WI38 (cell line): ENCODE data around the gene KRT13.
"Not testable (repeated sequence)": the region's sequence is repeated elsewhere in the genome, so short reads cannot be mapped to it uniquely, and the experiment has no call there.

Source experiments
- H3K4me3 ChIP-seq: 2 replicates; pipeline ENCODE4 v1.5.1; 2011; ENCODE audit warnings: low read depth, mild to moderate bottlenecking, control low read depth, low read length
- TF ChIP-seq, protein P1 (sequence below): IDR thresholded peaks from 2 replicates; pipeline ENCODE4 v1.5.1; 2012; ENCODE audit warnings: low read depth, mild to moderate bottlenecking, control low read depth, low read length

KRT13 gene

GRCh38 chr17:41548844-41549595 lies 43.6 kb upstream of the KRT13 start:
- TF ChIP-seq, protein P1, sequence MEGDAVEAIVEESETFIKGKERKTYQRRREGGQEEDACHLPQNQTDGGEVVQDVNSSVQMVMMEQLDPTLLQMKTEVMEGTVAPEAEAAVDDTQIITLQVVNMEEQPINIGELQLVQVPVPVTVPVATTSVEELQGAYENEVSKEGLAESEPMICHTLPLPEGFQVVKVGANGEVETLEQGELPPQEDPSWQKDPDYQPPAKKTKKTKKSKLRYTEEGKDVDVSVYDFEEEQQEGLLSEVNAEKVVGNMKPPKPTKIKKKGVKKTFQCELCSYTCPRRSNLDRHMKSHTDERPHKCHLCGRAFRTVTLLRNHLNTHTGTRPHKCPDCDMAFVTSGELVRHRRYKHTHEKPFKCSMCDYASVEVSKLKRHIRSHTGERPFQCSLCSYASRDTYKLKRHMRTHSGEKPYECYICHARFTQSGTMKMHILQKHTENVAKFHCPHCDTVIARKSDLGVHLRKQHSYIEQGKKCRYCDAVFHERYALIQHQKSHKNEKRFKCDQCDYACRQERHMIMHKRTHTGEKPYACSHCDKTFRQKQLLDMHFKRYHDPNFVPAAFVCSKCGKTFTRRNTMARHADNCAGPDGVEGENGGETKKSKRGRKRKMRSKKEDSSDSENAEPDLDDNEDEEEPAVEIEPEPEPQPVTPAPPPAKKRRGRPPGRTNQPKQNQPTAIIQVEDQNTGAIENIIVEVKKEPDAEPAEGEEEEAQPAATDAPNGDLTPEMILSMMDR: peak; percentile 75
- H3K4me3 ChIP-seq: peak overlapping the region; percentile 24; the same call in 1 of the 2 replicates

GRCh38 chr17:41547921-41548843 lies 42.8 kb upstream of the KRT13 start:
- H3K4me3 ChIP-seq: peak overlapping the region; percentile 24; the same call in 1 of the 2 replicates
- TF ChIP-seq, protein P1: no peak

GRCh38 chr17:41547378-41547841 lies 42.0 kb upstream of the KRT13 start:
- H3K4me3 ChIP-seq: no peak overlapping the region
- TF ChIP-seq, protein P1: no peak

GRCh38 chr17:41546819-41547218 lies 41.4 kb upstream of the KRT13 start:
- no peak overlapping the region for H3K4me3 ChIP-seq
- TF ChIP-seq, protein P1: no peak

GRCh38 chr17:41545829-41546410 lies 40.5 kb upstream of the KRT13 start:
- TF ChIP-seq, protein P1: no peak
- H3K4me3 ChIP-seq: no peak overlapping the region

DNA sequence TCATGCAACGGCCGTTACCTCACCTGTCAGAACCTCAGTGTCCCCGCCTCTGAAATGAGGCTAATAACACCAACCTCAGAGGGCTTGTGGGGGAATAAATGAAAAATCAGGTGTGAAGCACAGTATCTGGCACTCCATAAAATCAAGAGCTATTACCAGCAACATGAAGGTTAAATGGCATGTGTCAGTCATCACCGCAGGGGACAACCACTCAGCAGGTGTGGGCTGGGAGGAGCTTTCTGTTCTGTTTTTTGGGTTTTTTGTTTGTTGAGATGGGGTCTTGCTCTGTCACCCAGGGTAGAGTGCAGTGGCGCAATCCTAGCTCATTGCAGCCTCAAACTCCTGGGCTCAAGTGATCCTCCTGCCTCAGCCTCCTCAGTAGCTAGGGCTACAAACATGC lies 39.5 kb upstream of the KRT13 start:
- TF ChIP-seq, protein P1: no peak
- H3K4me3 ChIP-seq: no peak overlapping the region

DNA sequence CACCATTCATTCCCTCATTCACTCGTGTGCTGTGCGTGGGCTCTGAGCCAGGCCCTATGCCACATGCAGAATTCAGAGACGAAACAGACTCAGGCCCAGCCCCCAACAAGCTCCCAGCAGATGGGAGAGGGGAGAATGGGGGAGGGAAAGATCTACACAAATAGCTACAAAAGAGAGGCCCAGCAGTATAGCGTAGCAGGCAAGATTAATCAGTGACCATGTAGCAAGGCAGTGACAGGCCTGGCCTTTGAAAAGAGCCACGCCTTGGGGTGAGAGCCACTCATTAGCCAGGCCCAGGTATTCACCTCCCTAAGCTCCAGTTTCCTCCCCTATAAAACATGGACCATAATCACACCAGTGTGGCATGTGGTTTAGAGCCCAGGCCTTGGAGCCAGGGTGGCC lies 39.1 kb upstream of the KRT13 start:
- no peak overlapping the region for H3K4me3 ChIP-seq
- TF ChIP-seq, protein P1: no peak

- not testable (repeated sequence) for H3K4me3 ChIP-seq
Measured at GRCh38 chr17:41542786-41543185, 37.4 kb upstream of the KRT13 start.
